AML-193 (cell line): ENCODE results near the gene MICAL2.
"Not testable (repeated sequence)": the region's sequence is repeated elsewhere in the genome, so short reads cannot be mapped to it uniquely, and the experiment has no call there.

ENCODE experiments used
- DNase-seq, 2 experiments: peaks; one replicate each; lab custom pipeline; 2025; lab: John Stamatoyannopoulos, UW

The MICAL2 gene

DNA sequence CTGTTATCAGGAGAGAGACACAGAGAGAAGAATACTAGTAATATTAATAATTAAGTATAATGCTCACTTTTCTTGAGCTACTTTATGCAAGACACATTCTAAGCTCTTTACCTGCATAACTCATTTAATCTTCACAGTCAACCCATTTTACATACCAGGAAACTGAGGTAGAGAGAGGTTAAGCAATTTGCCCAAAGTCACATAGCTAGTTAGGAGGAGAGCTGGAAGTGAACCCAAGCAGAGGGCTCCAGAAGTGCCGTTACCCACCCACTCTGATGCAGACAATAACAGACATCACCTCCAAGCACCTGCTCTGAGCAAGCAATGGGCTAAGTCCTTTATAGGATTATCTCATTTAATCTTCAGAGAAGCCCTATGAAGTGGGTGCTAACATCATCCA, 24.8 kb downstream of the MICAL2 start:
- DNase-seq = no peak

DNA sequence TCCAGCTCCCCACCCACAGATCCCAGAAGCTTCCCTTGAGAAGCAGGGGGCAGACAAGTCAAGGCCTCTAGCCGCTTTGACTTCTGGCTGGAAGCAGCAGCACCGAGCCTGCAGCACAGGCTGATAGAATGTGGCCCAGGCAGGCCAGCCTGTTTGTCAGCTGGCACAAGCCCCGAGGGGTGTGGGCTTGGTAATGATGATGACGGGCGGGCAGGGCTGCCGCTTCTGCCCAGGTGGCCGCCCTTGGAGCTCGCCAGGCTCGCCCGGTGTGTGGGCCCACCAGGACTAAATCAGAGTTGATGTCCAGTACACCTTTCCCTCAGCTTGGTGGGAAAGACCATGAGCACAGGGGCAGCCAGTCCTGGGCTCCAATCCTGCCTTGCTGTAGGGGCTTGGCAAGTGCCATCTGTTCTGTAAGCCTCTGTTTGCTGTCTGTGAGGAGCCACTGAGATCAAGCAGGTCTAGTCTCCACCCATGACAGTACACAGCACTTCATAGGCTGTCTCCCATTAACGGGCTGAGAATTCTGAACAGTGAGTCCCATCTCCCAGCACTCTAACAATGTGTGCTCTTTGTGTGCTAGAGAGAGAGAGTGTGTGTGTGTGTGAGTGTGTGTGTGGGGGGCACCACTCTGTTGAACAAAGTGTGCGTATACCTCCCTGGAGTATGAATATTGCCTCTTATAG, 26.8 kb downstream of the MICAL2 start:
- DNase-seq = no peak

DNA sequence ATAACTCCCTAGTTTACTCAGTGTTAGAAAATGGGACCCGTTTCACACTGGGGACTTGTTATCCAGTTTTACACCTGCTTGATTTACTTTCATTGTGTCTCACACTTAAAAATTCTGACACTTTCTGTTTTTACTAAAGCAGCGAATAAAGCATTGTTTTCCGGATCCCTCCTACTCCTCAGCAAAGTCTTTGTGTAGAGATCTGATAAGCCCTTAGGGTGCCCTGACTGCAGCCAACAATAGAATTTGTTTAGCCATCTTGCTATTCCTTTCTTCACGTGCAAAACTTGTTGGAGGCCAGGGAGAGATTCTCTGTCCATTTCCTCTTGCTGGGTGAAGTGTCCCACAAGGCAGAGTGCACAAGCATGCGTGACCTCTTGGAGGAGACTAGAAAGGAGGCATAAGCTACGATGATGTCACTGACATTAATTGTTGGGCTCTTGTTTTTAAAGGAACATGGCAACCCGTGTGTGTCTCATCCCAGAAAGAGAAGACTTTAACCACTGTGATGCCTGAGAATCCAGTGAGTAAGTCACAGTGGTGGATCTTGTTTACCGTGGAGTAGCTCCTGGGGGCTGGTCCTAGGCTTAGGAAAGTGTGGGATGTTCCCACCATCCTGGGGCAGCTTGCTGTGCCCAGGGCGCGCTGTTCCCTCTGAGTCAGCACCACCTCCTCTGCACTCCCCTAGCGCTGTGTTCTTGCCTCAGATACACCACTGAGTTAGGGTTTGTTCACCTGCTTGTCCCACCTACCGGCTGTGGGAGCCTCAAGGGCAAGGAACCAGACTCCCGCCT, 27.7 kb downstream of the MICAL2 start:
- no peak for DNase-seq

DNA sequence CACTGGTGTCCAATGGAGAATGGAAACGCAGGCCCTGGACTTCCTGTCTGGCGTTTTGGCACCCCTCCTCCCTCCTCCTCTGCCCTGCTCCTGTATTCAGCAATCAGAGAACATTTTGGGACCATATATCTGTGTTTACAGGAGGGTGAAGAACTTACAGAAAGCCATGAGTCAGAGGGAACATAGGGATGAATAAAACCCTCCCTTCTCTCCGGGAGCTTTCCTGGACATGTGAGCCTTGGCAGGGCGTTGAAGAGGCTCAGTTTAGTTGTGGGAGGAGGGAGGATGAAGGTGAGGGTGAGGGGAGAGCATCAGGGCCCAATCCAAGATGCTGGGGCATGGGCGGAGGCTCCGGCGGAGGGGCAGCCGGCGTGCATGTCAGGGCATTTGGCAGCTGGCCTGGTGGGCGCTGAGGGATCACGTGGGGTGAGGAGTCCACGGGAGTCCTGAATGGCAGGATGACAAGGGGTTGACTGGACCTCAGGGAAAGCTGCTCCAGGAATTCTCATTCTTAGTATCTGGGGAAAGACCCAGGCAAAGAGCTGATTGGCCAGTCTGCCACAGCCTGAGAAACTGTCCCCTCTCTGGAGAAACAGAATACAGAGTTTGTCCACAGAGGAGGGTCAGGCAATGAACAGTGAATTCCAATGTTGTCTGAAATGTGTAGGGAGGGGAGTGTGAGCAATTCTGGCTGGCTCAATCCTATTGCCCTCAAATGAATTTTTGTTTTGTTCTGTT, 28.9 kb downstream of the MICAL2 start:
- no peak for DNase-seq

DNA sequence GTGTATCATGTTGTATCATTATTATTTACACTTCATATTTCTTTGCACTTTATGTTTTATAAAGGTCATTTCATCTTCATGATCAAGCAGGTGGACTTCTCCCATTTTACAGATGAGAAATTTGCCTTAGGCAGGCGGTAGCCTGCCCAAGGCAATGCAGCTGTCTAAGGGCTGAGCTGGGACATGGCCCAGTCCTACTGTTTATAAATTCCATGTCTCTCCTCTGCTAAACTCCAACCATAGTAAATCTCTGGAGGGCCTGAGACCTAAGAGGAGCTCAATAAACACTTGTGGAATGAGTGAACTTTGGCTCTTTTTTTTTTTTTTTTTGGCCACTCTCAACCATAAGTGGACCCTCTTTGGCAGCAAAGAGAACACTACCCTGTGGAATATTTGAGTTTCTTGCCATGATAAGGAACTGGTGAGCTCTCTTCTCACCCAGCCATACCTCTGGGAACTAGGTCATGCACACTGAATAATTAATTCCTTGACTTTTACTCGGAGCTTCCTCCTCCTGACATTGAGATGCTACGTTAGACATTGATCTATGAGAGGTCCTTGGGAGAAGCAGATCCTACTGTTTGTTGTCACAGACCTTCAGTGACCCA, 29.9 kb downstream of the MICAL2 start:
- no peak for DNase-seq

DNA sequence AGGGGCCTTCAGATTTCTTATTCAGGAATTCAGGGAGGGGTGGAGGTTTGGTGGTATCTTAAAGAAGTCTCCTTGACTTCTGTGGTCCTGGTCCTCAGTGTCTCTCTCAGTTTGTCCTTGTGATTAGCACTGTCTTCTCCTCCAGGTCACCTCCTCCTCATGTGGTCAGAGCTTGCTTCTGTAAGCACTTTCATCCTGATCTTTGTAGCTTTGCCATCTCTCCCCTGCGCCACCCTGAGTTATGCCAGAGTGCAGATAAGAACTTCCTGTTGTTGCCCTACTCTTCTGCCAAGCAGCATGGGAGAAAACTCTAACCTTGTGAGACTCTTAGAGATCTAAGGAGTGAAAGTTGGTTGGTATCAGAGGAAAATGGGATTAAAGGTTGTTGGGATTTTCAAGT, 30.9 kb downstream of the MICAL2 start:
- no peak for DNase-seq

DNA sequence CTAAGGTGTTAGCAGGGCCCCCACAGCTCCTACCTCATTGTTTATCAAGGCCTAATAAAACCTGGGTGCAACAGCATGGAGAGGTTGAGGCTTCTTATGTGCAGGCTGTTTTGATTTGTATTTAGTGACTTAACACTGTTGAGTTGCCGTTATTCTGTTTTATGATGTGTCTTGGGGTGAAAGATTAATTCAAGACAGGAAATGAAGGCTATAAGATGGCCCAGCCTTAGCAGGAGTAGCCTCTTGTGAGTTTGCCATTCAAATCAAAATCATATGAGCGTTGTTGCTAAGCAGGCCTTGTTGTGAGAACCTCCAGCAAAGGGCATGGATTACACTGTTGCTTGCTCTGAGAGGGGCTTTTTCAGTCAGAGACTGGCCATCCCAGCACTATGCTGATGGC, 31.8 kb downstream of the MICAL2 start:
- no peak for DNase-seq

DNA sequence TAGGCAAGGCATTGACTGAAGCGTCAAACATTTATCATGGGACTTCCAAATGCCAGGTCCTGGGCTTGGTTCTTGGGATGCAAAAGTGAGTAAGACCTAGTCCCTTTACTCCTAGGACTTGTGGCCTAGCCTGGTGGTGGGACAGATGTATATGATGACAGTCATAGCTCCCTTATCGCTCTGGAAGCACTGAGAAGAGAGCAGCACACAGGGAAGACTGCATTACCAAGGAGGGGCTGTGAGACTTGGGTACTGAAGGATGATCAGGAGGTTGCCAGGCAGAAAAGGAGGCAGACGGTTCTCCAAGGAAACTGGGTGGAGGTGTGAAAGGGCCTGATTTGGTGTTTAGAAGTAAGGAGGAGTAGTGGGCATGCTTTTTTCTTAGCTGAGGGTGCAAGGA, 32.5 kb downstream of the MICAL2 start:
- DNase-seq = no peak

DNA sequence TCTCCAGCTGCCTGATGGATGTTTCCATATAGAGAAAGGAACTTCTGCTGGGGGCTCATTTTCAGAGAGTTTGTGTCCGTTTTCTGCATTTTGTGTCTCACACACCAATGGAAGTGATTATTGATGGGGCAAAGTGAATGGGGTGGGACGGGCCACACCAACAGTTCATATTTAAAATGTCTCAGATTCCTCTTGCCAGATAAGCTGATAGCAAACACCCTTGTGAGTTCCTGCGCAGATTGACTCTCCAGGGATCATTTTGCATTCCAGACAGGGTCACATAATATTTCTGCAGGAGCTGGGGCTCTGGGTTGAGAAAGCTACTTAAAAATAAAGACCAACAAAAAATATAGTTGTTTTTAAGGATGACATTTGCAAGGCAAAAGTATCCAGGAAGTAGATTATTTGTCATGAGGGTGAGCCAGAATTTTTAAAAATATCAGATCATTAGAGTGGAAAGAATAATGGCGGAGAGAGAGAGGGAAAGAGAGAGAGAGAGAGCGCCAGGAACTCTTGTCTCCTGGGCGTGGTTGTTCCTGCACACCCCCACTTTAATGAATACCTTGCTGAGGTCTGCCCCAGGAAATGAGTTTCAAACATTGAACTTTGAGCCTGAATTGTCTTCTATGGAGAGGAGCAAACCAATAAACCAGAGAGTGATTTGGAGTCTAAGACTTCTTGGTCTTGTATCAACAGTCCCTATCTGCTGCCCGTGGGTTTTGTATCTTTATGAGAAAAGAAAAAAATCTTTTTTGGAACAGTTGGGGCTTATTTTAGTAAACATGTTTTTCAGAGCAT, 33.3 kb downstream of the MICAL2 start:
- DNase-seq = no peak

DNA sequence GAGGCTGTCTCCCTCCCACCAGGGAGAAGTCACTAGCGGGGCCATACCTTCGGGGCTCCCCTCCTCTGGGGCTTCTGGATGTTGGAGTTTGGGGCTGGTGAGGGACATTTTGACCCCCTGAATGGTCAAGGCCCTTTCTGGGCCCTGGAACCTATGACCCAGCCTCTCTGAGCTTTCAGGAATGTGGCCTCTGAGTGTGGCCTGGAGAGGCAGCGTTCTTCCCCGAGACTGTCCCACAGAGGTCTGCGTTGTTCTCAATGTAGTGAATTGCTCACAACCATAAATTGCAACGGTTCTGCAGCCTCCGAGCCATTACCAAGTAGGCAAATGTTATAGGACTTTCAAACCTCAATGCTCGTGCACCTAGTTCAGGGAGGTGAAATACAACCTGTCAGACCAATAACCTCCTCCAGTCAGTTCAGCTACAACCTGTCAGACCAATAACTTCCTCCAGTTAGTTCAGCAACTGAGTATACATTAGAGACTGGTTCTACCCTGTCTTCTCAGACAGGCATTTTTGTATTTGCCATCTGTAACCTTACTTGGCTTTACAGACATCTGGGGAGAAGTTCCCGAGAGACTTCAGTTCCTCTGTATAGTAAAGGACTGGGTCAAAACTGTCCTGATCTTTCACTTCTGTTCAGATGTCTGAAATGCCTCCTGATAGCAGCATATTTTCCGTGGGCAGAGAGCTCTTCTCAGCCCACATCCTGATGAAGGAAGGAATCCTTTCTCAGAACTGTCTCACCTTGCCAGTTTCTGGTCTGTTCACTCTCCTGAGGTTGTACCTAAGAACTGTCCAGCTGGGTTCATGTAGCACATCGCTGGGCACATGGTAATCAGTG, 34.2 kb downstream of the MICAL2 start:
- no peak for DNase-seq

DNA sequence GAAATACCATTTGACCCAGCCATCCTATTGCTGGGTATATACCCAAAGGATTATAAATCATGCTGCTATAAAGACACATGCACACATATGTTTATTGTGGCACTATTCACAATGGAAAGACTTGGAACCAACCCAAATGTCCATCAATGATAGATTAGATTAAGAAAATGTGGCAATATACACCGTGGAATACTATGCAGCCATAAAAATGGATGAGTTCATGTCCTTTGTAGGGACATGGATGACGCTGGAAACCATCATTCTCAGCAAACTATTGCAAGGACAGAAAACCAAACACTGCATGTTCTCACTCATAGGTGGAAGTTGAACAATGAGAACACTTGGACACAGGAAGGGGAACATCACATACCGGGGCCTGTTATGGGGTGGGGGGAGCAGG, 36.3 kb downstream of the MICAL2 start:
- not testable (repeated sequence) for DNase-seq

DNA sequence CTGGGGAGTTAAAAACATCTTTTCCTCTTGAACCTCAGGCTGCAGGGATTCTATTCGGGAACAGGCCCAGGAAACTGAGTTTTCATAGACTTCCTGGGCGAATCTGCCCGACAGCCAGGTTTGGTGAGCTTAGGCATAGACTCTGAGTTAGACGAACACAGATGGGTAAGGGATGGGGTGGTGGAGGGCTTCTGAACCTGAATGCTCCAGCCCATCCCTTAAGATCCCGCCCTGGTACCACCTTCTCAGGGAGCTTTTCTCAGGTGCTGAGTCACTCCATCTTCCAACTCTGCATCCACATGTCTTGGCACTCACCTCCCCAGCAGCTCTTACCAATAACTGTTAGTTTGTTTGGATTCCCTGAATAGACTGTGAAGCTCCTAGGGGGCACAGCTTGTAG, 37.4 kb downstream of the MICAL2 start:
- no peak for DNase-seq

DNA sequence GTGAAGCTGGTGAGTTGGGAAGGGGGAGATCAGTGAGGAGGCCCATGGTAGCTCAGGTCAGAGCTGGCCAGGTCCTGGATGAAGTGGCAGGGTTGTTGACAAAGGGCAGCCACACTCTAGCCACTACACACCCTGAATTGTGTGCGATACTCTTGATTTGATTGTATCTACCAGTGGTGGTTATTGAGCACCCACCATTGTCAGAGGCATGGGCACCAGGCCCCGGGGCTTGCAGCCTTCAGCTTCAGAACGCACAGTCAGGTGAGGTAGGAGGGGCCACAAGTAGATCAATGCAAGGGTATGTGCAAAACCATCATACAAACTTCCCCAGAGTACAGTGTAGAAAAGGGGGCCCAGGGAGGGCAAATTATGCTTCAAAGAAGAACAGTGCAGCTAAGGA, 38.1 kb downstream of the MICAL2 start:
- no peak for DNase-seq

DNA sequence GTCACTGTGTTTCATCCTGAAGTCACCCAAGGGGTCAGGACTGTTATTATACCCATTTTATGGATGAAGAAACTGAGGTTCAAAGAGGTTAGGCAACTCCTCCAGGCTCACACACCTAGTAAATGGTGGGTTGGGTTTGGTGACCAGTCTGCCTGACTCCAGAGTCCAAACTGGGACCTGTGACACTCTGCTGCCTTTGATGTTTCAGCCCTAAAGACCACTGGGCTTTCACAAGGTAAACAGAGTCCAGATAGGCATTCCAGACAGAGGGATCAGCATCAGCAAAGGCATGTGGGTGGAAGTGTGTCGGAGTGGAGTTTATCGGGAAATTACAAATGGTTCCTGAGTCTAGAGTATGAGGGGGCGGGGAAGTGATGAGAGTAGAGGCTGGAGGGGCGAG, 38.5 kb downstream of the MICAL2 start:
- no peak for DNase-seq

DNA sequence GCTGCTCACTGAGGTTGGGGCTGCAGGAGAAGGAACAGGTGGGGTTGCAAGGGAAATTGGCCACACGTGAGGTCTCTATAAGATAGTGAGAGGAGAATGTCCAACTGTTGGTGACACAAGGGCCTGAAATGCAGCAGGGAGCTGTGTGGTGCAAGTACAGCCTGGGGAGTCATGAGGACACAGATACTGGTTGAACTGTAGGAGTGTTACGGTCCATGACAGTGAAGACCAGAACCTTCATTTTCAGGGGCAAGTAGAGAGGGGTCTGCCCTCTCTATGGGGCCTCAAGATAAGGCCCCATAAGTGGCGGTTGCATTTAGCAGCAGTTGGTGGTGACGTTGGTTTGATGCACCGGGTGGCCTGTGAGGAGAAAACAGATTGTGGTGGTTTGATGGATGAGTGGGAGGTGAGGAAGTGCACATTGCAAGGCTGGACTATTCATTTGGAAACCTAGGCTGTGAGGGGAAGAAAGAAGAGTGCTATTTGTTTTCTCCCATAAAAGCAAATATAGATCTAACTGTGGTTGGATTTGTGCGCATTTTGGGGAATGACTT, 39.4 kb downstream of the MICAL2 start:
- DNase-seq = no peak

DNA sequence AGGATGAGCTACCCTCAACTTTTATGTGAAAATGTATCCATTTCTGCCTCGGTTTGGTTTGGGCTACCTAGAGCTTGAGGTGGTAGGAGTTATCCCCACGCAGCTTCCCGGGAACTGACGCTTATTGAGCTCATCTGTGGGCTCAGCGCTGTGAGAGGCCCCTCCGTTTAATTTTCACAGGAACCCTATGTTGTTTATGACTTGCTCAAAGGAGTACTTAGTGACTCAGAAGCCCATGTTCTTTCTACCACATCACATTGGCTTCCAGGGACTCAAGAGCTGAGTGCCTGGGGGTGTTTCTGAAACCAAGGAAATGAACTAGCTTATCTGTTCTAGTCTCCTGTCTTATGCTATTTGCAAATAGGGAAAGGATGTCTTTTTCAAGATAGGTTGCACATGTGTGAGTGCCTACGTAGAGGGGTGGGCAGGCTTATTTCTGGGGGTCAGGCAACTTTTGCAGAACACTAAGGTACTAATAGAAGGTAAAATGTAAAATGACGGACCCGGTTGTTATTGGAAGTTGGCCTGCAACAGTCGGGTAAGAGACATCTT, 40.5 kb downstream of the MICAL2 start:
- no peak for DNase-seq

DNA sequence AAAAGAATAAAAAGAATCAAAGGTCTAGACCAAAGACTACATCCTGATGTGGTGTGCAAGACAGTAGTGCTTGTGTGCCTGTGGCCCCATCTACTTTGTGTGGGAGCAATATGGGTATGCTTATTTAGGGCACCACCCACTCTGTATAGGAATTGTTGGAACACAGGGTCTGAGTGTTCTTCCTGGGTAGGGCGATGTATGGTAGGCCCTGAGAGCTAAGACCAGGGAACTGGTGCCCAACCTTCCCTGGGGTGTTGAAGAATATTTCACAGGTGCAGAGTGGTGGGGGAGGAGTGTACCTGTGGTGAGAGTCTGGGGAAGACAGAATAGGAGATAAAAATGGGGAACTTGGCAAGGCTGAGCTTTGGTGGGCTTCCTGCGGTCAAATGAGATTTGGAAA, 41.9 kb downstream of the MICAL2 start:
- no peak for DNase-seq

DNA sequence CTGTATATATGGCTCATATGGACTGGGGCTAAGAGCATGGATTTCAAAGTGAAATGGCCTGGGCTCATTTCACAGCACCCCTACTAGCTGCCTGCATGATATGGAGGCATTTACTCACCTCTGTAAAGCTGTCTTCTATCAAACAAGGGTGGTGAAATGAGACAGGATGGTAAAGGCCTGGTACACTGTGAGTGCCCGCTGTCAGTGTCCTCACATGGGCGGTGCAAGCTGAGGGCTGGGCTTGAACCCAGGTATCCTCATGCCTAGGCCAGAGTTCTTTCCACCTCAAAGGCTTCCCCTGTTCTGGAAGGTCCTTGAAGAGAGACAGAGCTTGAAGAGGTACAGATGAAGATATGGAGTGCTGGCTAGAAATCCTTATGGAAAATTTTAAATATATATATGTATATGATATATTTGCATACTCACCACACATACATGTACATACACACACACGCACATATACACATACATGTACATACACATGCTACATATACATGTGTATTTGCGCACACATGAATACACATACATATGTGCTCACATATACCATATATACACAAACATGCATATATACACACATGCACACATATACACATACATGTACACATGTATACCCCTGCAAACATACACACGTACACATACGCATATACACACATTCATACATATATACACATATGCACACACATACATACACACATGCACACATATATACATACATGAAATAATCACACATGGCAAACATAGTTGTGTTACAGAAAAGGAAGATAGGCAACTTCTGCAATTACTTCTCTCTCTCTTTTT, 44.7 kb downstream of the MICAL2 start:
- DNase-seq = no peak

DNA sequence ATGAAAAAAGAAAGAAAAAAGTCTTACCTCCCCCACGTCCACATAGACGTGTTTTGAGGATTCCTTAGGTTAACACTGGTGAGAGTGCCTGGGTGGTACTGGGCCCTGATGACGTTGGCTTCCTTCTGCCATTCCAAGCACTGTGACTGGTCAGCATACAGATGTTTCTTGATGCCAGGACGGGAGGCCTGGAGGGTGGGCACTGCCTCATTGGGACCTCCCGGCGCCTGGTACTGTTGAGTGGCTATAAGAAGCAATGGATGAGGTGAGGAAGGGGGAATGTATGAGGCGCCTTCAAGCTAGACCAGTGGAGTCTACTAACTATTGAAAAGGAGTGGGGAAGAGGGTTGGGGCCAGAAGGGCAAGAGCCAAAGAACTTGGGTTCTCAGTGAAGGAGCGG, 45.3 kb downstream of the MICAL2 start:
- DNase-seq = no peak
